ENCODE measurements around the gene COL9A1. TPM values are rescaled to one million over a fixed set of nuclear protein-coding genes. Genes with fewer than 3 reads are reported as not detected.

COL9A1 gene
- total RNA-seq, 3 donors from 2014 or later (not counting 1 experiment from before 2014, with no cell fraction given) = not detected

DNA sequence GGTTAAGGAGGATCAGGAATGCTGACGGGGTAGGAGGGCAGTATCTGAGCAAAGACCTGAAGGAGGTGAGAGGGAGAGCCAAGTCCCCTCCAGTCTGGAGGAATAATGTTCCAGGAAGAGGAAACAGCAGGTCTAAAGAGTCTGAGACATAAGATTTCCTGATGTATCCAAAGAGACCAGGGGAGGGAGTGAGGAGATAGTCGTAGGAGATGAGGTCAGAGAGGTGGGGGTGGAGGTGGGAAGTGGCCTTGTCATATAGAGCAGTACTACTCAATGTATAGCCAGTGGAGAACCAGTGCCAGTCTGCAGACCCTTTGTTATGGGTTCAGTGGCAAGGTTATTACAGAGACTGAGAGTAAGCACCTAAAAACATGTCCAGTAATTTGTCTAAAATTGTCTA is 130.6 kb downstream of the COL9A1 start:
- Histone ChIP-seq H3K4me3 (ENCODE audit: low read length) (no peak overlapping the region), H3K4me1 (ENCODE audit: control insufficient read depth, insufficient read depth, low read length) (no peaks in the 10 kb centered on the region), H3K9me3 (ENCODE audit: control insufficient read depth, insufficient read depth, low read length) (no peaks in the 10 kb centered on the region), H3K36me3 (ENCODE audit: control insufficient read depth, insufficient read depth, low read length) (no peaks in the 10 kb centered on the region), H3K27me3 (ENCODE audit: control insufficient read depth, insufficient read depth, low read length) (no peaks in the 10 kb centered on the region), H3K27ac (ENCODE audit: low read length) (no peak overlapping the region)
- WGBS (ENCODE audit: insufficient coverage) = 61% methylated on average over 2 of the region's 2 CpGs
- intact Hi-C loops (cut with micrococcal nuclease) = no loop called here
- Mint-ChIP-seq H3K4me3 (no peak overlapping the region), H3K36me3 (no peaks in the 10 kb centered on the region), H3K27ac (no peak overlapping the region), H3K9me3 (peaks cover 3 to 11% of the 10 kb centered on the region in 2 donors), H3K4me1 (no peaks in the 10 kb centered on the region), H3K27me3 (ENCODE audit: low read depth in 2 of 2) (no peaks in the 10 kb centered on the region)
- TF ChIP-seq, protein P1, sequence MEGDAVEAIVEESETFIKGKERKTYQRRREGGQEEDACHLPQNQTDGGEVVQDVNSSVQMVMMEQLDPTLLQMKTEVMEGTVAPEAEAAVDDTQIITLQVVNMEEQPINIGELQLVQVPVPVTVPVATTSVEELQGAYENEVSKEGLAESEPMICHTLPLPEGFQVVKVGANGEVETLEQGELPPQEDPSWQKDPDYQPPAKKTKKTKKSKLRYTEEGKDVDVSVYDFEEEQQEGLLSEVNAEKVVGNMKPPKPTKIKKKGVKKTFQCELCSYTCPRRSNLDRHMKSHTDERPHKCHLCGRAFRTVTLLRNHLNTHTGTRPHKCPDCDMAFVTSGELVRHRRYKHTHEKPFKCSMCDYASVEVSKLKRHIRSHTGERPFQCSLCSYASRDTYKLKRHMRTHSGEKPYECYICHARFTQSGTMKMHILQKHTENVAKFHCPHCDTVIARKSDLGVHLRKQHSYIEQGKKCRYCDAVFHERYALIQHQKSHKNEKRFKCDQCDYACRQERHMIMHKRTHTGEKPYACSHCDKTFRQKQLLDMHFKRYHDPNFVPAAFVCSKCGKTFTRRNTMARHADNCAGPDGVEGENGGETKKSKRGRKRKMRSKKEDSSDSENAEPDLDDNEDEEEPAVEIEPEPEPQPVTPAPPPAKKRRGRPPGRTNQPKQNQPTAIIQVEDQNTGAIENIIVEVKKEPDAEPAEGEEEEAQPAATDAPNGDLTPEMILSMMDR (IDR thresholded peaks at IDR 0.05) = no peak
- DNase-seq = no peak
- ATAC-seq = no peak

DNA sequence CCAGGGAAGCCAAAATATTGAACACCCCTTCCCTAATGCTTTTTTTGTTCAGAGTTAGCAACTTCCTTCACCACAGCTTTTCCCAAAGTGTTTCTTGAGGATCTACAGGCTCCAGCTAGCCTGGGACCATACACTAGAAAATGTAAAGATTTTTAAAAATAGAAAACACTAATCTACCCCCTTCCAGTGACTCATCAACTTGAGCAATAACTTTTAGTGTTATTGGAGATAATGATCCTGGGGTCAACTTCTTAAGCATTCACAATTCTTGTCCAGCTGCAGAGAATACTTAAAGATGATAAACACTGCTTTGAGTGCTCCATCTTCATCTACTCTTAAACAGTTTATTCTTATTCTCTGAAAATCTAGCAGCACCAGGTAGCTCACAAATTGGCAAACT is 131.6 kb downstream of the COL9A1 start:
- no peak for DNase-seq
- H3K4me3 Mint-ChIP-seq = no peak overlapping the region
- Histone ChIP-seq H3K4me1 (ENCODE audit: control insufficient read depth, insufficient read depth, low read length) (no peaks in the 10 kb centered on the region), H3K27ac (ENCODE audit: low read length) (no peak overlapping the region), H3K4me3 (ENCODE audit: low read length) (no peak overlapping the region), H3K27me3 (ENCODE audit: control insufficient read depth, insufficient read depth, low read length) (no peaks in the 10 kb centered on the region), H3K9me3 (ENCODE audit: control insufficient read depth, insufficient read depth, low read length) (no peaks in the 10 kb centered on the region), H3K36me3 (ENCODE audit: control insufficient read depth, insufficient read depth, low read length) (no peaks in the 10 kb centered on the region)
- no peak overlapping the region for H3K27ac Mint-ChIP-seq
- H3K27me3 Mint-ChIP-seq (ENCODE audit: low read depth in 2 of 2) = peaks cover 0 to 6% of the 10 kb centered on the region in 2 donors
- intact Hi-C loops (cut with micrococcal nuclease) = no loop called here
- TF ChIP-seq, protein P1 (IDR thresholded peaks at IDR 0.05) = no peak
- no peaks in the 10 kb centered on the region for H3K36me3 Mint-ChIP-seq
- H3K9me3 Mint-ChIP-seq = peaks cover 3 to 11% of the 10 kb centered on the region in 2 donors
- H3K4me1 Mint-ChIP-seq = no peaks in the 10 kb centered on the region
- ATAC-seq = no peak

DNA sequence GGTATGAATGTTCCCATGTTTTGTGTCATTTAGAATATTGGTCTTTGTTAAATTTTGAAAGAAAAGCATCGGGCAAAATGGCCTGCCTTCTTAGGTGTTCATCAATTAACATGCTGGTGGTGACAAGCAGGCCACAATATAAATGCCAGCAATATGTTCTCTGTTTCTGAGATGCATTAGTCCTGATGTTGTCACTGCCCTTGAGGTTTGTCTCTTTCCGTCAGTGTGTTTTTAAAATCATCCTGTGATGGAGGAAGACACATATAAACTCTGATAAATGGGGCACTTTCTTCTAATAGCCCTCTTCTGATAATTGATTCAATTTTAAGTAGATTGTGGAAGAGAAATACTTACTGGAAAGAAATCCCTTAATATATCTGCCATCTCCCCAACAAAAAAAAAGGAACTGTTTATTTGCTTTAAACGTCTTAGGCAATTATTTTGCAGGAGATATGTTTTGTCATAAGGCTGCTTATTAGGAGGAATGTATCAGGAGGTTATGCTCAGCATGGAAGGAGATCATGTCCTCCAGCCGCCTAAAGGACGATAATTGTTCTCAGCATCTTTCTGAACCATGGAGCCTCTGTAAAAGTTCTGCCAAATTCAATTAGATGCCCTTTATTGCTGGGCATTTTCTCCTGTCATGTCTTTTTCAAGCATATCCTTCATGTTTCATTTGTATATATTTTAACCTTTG is 134.1 kb downstream of the COL9A1 start:
- Mint-ChIP-seq H3K4me1 (no peaks in the 10 kb centered on the region), H3K36me3 (no peaks in the 10 kb centered on the region)

More for the DNA sequence above, 134.1 kb downstream of the COL9A1 start:
- Histone ChIP-seq H3K9me3 (ENCODE audit: control insufficient read depth, insufficient read depth, low read length) (no peaks in the 10 kb centered on the region), H3K27me3 (ENCODE audit: control insufficient read depth, insufficient read depth, low read length) (no peaks in the 10 kb centered on the region), H3K36me3 (ENCODE audit: control insufficient read depth, insufficient read depth, low read length) (no peaks in the 10 kb centered on the region), H3K4me1 (ENCODE audit: control insufficient read depth, insufficient read depth, low read length) (no peaks in the 10 kb centered on the region), H3K27ac (ENCODE audit: low read length) (no peak overlapping the region), H3K4me3 (ENCODE audit: low read length) (no peak overlapping the region)
- peaks cover 0 to 9% of the 10 kb centered on the region in 2 donors for H3K9me3 Mint-ChIP-seq
- no peak overlapping the region for H3K27ac Mint-ChIP-seq
- 76% methylated on average over 4 of the region's 5 CpGs for WGBS (ENCODE audit: insufficient coverage)
- ATAC-seq (no peak), DNase-seq (no peak)
- H3K27me3 Mint-ChIP-seq (ENCODE audit: low read depth in 2 of 2) = peaks cover 0 to 13% of the 10 kb centered on the region in 2 donors
- TF ChIP-seq, protein P1 (IDR thresholded peaks at IDR 0.05) = no peak
- no peak overlapping the region for H3K4me3 Mint-ChIP-seq
- intact Hi-C loops (cut with micrococcal nuclease) = no loop called here

Other genes starting within 250 kb of the COL9A1 start
- gene FAM135A, start 110.4 kb upstream of the COL9A1 start, total RNA-seq = 1 to 10 TPM; 4.8 to 9.3 (median 5.0) TPM